HFFc6 (cell line): ENCODE data around the gene MYO9B. TPM values are rescaled to one million over a fixed set of nuclear protein-coding genes. Genes with fewer than 3 reads are reported as not detected.

Experiments used
- DNase-seq: peaks from one replicate; pipeline ENCODE4 v3.0.0-alpha.2; 2018
- H3K27ac Mint-ChIP-seq: 2 replicates; pipeline ENCODE4 v1.8.0; 2020; ENCODE audit warnings: mild to moderate bottlenecking, mixed read lengths
- H3K27me3 Mint-ChIP-seq: 2 replicates; pipeline ENCODE4 v1.8.0; 2021; ENCODE audit warnings: mild to moderate bottlenecking, moderate library complexity, mixed read lengths; ENCODE audit not compliant: insufficient read depth
- H3K36me3 Mint-ChIP-seq: 2 replicates; pipeline ENCODE4 v1.8.0; 2021; ENCODE audit warnings: low read depth, mixed read lengths
- H3K4me1 Mint-ChIP-seq: 2 replicates; pipeline ENCODE4 v1.8.0; 2020; ENCODE audit warnings: low read depth, mixed read lengths
- H3K4me3 Mint-ChIP-seq: 2 replicates; pipeline ENCODE4 v1.8.0; 2020; ENCODE audit warnings: mild to moderate bottlenecking, moderate library complexity, mixed read lengths
- H3K9me3 Mint-ChIP-seq: 2 replicates; pipeline ENCODE4 v1.8.0; 2020; ENCODE audit warnings: mild to moderate bottlenecking, mixed read lengths
- CTCF ChIP-seq: fragments of 200-600 bp; sonication (generic); IDR thresholded peaks from 2 replicates; pipeline ENCODE4 v1.5.0; 2021; ENCODE audit warnings: antibody characterized with exemption, mild to moderate bottlenecking
- total RNA-seq, 6 experiments: library from RNA; stranded (reverse); fragmentation: NEBNext Ultra II Directional; extraction: Animal tissue kit (Norgen Biotek cat#: 25700); gene quantifications; 2 replicates in 1 of 6; 3 replicates in 5 of 6; pipeline ENCODE4 v1.2.3, GENCODE V29; 2021

The MYO9B gene
- total RNA-seq, 6 experiments from 2014 or later: 81.2 to 89.0 (median 83.4) TPM

- no peaks in the 10 kb centered on the region for H3K9me3 Mint-ChIP-seq
- H3K27ac Mint-ChIP-seq: peak overlapping the region; percentile 27; the same call in 1 of the 2 replicates
- H3K4me1 Mint-ChIP-seq: peaks cover 19% of the 10 kb centered on the region
Measured at GRCh38 chr19:17111766-17112165, 36.2 kb downstream of the MYO9B start.

GRCh38 chr19:17112271-17112670, 36.7 kb downstream of the MYO9B start:
- no peaks in the 10 kb centered on the region for H3K9me3 Mint-ChIP-seq
- peaks cover 14% of the 10 kb centered on the region for H3K4me1 Mint-ChIP-seq
- peaks cover 17% of the 10 kb centered on the region for H3K36me3 Mint-ChIP-seq
- H3K27me3 Mint-ChIP-seq: peaks cover 4% of the 10 kb centered on the region
- TF ChIP-seq CTCF: no peak
- DNase-seq: no peak
- no peak overlapping the region for H3K4me3 Mint-ChIP-seq
- H3K27ac Mint-ChIP-seq: no peak overlapping the region

More at GRCh38 chr19:17111766-17112165, 36.2 kb downstream of the MYO9B start:
- TF ChIP-seq CTCF: no peak
- peaks cover 17% of the 10 kb centered on the region for H3K36me3 Mint-ChIP-seq
- DNase-seq: no peak
- H3K4me3 Mint-ChIP-seq: no peak overlapping the region
- peaks cover 4% of the 10 kb centered on the region for H3K27me3 Mint-ChIP-seq

- DNase-seq: no peak
- Mint-ChIP-seq H3K4me3 (no peak overlapping the region), H3K36me3 (peaks cover 17% of the 10 kb centered on the region), H3K9me3 (no peaks in the 10 kb centered on the region), H3K27me3 (peaks cover 4% of the 10 kb centered on the region), H3K4me1 (peaks cover 10% of the 10 kb centered on the region), H3K27ac (no peak overlapping the region; the same call in 1 of the 2 replicates)
- no peak for TF ChIP-seq CTCF
Measured at GRCh38 chr19:17112700-17113099, 37.1 kb downstream of the MYO9B start.

- Mint-ChIP-seq H3K27ac (no peak overlapping the region; the same call in 1 of the 2 replicates), H3K4me3 (no peak overlapping the region), H3K4me1 (peaks cover 5% of the 10 kb centered on the region)
Measured at GRCh38 chr19:17113127-17113785, 37.7 kb downstream of the MYO9B start.

GRCh38 chr19:17114414-17114831, 38.8 kb downstream of the MYO9B start:
- Mint-ChIP-seq H3K4me3 (no peak overlapping the region), H3K27ac (no peak overlapping the region), H3K9me3 (no peaks in the 10 kb centered on the region), H3K36me3 (peaks cover 17% of the 10 kb centered on the region), H3K4me1 (no peaks in the 10 kb centered on the region), H3K27me3 (peaks cover 4% of the 10 kb centered on the region)
- no peak for TF ChIP-seq CTCF
- no peak for DNase-seq

More at GRCh38 chr19:17113127-17113785, 37.7 kb downstream of the MYO9B start:
- no peak for TF ChIP-seq CTCF
- H3K9me3 Mint-ChIP-seq: no peaks in the 10 kb centered on the region
- DNase-seq: no peak
- H3K27me3 Mint-ChIP-seq: peaks cover 4% of the 10 kb centered on the region
- H3K36me3 Mint-ChIP-seq: peaks cover 17% of the 10 kb centered on the region
